GM12801 (cell line): ENCODE data around the gene ZNF217.

Experiments used
- TF ChIP-seq, protein P1 (sequence below): IDR thresholded peaks from one replicate; pipeline ENCODE4 v1.5.1; 2011; ENCODE audit warnings: control low read depth; ENCODE audit not compliant: insufficient read length; ENCODE audit errors: extremely low read depth

The ZNF217 gene

DNA sequence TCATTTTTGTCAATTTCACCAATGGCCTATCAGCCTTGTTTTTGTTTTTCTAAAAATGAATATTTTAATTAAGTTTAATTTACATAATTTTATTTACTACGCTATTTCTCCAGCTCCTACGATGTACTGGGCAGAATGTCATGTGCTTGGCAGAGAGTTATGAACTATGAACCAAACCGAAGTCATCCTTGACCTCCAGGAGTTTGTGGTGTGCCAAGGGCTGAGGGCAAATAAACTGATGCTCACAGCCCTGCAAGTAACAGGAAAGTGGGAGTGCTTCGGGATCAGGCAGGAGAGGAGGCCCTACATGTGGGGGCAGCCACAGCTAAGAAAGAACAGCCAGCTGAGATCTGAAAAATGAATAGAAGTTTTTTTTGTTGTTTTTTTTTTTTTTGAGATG lies 38.6 kb downstream of the ZNF217 start:
- TF ChIP-seq, protein P1, sequence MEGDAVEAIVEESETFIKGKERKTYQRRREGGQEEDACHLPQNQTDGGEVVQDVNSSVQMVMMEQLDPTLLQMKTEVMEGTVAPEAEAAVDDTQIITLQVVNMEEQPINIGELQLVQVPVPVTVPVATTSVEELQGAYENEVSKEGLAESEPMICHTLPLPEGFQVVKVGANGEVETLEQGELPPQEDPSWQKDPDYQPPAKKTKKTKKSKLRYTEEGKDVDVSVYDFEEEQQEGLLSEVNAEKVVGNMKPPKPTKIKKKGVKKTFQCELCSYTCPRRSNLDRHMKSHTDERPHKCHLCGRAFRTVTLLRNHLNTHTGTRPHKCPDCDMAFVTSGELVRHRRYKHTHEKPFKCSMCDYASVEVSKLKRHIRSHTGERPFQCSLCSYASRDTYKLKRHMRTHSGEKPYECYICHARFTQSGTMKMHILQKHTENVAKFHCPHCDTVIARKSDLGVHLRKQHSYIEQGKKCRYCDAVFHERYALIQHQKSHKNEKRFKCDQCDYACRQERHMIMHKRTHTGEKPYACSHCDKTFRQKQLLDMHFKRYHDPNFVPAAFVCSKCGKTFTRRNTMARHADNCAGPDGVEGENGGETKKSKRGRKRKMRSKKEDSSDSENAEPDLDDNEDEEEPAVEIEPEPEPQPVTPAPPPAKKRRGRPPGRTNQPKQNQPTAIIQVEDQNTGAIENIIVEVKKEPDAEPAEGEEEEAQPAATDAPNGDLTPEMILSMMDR, result no peak

- TF ChIP-seq, protein P1, result no peak
Observed at GRCh38 chr20:53550280-53551187, 43.1 kb downstream of the ZNF217 start.

DNA sequence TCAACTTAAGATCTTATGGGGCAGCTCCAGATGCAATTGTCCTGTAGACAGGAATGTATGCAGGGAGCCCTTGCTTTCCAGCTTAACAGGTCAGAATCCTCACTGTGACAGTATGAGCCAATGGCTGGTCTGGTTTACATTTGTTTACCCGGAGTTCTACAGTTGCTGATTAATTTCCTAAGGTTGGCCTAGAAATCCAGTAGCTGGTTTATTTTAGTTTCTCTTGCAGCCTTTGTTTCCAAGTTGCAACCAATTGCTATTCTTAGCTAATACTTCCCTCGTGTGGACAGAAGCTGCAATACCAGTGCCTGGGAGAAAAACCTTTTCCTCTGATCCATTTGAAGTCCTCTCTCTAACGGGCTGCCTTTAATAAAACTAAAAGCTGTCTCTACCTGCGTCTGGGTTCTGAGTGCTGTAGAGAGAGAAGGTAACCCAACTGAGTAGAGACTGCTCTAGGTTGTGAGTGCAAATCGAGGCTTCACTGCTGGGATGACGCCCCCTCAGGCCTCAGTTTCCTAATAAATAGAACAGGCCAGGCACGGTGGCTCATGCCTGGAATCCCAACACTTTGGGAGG lies 45.9 kb downstream of the ZNF217 start:
- TF ChIP-seq, protein P1, result no peak

- TF ChIP-seq, protein P1, result no peak
Observed at GRCh38 chr20:53539516-53539915, 54.1 kb downstream of the ZNF217 start.

GRCh38 chr20:53535878-53536277 lies 57.8 kb downstream of the ZNF217 start:
- TF ChIP-seq, protein P1, result no peak

GRCh38 chr20:53534037-53534436 lies 59.6 kb downstream of the ZNF217 start:
- TF ChIP-seq, protein P1, result no peak

GRCh38 chr20:53533500-53533899 lies 60.1 kb downstream of the ZNF217 start:
- TF ChIP-seq, protein P1, result no peak
